Measurements from ENCODE around the gene TUFT1.
A peak's percentile ranks its signal among the peaks of the same experiment; 100 is the strongest.
"Not testable (repeated sequence)": the region's sequence is repeated elsewhere in the genome, so short reads cannot be mapped to it uniquely, and the experiment has no call there.

Gene TUFT1

GRCh38 chr1:151618003-151618402 is 77.9 kb downstream of the TUFT1 start:
- H3K4me3 ChIP-seq (ENCODE audit: low read depth, low read length), result no peak overlapping the region
- no peak for TF ChIP-seq CTCF (IDR thresholded peaks at IDR 0.05; ENCODE audit: insufficient read depth, low read depth, low read length, missing control alignments)
- DNase-seq (ENCODE audit: low read depth), result no peak

GRCh38 chr1:151618470-151618869 is 78.4 kb downstream of the TUFT1 start:
- no peak for TF ChIP-seq CTCF (IDR thresholded peaks at IDR 0.05; ENCODE audit: insufficient read depth, low read depth, low read length, missing control alignments)
- no peak for DNase-seq (ENCODE audit: low read depth)

GRCh38 chr1:151618996-151619395 is 78.9 kb downstream of the TUFT1 start:
- H3K4me3 ChIP-seq (ENCODE audit: low read depth, low read length); DNase-seq (ENCODE audit: low read depth): not testable (repeated sequence)

More at GRCh38 chr1:151618470-151618869, 78.4 kb downstream of the TUFT1 start:
- H3K4me3 ChIP-seq (ENCODE audit: low read depth, low read length), result no peak overlapping the region

- TF ChIP-seq CTCF (IDR thresholded peaks at IDR 0.05; ENCODE audit: insufficient read depth, low read depth, low read length, missing control alignments), result no peak
- no peak for DNase-seq (ENCODE audit: low read depth)
- H3K4me3 ChIP-seq (ENCODE audit: low read depth, low read length), result no peak overlapping the region
Observed at GRCh38 chr1:151619489-151620093, 79.5 kb downstream of the TUFT1 start.

- TF ChIP-seq CTCF (IDR thresholded peaks at IDR 0.05; ENCODE audit: insufficient read depth, low read depth, low read length, missing control alignments), result no peak
- DNase-seq (ENCODE audit: low read depth), result peak; percentile 35
- H3K4me3 ChIP-seq (ENCODE audit: low read depth, low read length), result no peak overlapping the region
Observed at GRCh38 chr1:151620286-151620685, 80.2 kb downstream of the TUFT1 start.

- H3K4me3 ChIP-seq (ENCODE audit: low read depth, low read length), result no peak overlapping the region
- TF ChIP-seq CTCF (IDR thresholded peaks at IDR 0.05; ENCODE audit: insufficient read depth, low read depth, low read length, missing control alignments), result no peak
- no peak for DNase-seq (ENCODE audit: low read depth)
Observed at GRCh38 chr1:151621351-151621750, 81.2 kb downstream of the TUFT1 start.

- no peak for DNase-seq (ENCODE audit: low read depth)
- TF ChIP-seq CTCF (IDR thresholded peaks at IDR 0.05; ENCODE audit: insufficient read depth, low read depth, low read length, missing control alignments), result no peak
- no peak overlapping the region for H3K4me3 ChIP-seq (ENCODE audit: low read depth, low read length)
Observed at GRCh38 chr1:151624783-151625182, 84.7 kb downstream of the TUFT1 start.

All from GM12865 (cell line).